Erythroblast (primary cell): Measurements from ENCODE around the gene RPS6KB2.
"Not testable (repeated sequence)": the region's sequence is repeated elsewhere in the genome, so short reads cannot be mapped to it uniquely, and the experiment has no call there.

Experiments
- DNase-seq, 2 experiments: peaks; one replicate each; lab custom pipeline; 2025; lab: John Stamatoyannopoulos, UW
- GATA1 ChIP-seq: IDR thresholded peaks from 2 replicates; pipeline ENCODE4 v1.6.1; 2011; ENCODE audit warnings: low read depth, mild to moderate bottlenecking, control low read depth, low read length, moderate library complexity
- POLR2A ChIP-seq: IDR thresholded peaks from 2 replicates; pipeline ENCODE4 v1.6.1; 2011; ENCODE audit warnings: mild to moderate bottlenecking, low read length

RPS6KB2 gene

DNA sequence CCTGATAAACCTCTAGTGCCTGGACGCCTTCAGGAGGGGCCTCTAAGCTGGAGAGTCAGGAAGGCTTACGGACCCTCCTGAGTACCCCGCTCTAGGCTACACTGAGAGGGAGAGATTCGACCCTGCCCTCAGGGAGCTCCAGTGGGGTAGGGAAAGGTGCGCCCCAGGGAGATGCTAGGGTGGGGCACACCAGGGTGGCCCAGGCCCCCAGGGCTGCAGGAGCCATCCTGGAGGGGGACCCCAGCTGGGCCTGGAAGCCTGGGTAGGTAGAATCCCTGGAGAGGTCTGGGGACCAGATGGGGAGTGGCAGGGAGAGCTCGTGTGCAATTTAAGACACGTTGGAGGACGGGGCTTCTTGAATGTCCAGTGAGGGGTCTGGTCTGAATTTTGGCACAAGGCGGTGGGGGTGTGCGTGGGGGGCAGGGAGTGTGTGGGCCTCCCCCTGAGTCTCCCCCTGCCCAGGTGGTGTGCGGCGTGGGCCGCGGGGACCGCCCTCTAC is 8.1 kb upstream of the RPS6KB2 start:
- DNase-seq = no peak
- no peak for TF ChIP-seq POLR2A
- TF ChIP-seq GATA1 = no peak

DNA sequence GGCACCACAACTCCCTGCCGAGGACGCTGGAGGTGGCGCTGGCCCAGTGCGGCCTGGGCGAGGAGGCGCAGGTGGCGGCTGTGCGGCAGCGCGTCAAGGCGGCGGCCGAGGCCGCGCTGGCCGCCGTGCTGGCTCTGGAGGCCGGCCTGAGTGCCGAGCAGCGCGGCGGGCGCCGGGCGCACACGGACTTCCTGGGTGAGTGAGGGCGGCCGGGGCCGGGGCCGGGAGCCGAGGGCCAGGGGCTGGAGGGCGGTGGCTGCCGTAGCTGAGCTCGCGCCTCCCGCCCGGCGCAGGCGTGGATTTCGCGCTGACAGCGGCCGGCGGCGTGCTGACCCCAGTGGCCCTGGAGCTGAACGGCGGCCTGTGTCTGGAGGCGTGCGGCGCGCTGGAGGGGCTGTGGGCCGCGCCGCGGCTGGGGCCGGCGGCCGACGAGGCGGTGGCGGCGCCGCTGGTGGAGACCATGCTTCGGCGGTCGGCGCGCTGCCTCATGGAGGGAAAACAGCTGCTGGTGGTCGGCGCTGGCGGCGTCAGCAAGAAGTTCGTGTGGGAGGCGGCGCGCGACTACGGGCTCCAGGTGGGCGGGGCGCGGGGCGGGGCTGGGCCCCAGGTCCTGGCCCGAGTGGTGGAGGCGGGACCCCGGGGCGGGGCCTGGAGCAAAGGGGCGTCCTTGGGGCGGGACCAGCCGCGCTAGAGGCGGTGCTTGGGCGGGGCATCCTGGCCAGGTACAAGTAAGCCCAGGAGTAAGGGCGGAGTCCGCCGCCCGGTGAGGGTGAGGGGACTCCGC is 7.5 kb upstream of the RPS6KB2 start:
- DNase-seq = peak; percentile 93 to 97
- TF ChIP-seq GATA1 = no peak
- TF ChIP-seq POLR2A = peak; percentile 43

DNA sequence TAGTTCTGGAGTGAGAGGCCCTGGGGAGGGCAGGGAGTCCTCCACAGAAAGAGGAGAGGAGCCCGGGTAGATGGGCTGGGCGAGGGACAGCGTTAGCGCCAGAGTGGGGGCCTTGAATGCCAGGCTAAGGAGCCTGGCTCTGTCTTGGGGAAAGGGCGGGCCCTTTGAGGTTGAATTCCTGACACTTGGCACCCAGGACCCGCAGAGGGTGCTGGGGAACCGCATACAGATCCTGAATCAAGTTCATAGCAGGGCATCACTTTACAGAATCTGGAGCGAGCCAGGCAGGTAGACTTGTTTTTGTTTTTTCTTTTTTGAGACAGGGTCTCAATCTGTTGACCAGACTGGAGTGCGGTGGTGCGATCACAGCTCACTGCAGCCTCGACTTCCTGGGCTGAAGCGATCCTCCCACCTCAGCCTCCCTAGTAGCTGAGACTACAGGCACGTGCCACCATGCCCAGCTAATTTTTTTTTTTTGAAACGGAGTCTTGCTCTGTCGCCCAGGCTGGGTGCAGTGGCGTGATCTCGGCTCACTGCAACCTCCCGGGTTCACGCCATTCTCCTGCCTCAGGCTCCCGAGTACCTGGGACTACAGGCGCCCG is 6.8 kb upstream of the RPS6KB2 start:
- no peak for DNase-seq
- TF ChIP-seq GATA1 (no peak), POLR2A (no peak)

DNA sequence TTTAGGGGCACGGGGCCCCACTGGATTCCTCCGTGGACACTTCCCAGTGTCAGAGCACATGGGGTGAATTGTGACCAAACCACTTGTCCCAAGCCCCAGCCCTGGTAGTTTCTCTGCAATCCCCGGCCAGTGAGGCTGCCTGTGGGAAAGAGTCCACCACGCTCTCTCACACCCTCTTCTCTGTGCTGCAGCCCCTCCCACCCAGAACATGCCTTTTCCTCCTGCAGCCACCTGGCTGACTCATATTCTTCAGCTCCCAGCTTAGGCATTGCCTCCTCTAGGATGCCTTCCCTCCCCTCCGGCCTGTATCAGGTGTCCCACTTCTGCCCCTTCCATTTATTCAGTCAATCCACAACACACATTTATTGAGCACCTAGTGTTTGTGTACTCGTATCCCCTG is 5.4 kb upstream of the RPS6KB2 start:
- TF ChIP-seq POLR2A = peak; percentile 20
- TF ChIP-seq GATA1 = no peak
- no peak for DNase-seq

DNA sequence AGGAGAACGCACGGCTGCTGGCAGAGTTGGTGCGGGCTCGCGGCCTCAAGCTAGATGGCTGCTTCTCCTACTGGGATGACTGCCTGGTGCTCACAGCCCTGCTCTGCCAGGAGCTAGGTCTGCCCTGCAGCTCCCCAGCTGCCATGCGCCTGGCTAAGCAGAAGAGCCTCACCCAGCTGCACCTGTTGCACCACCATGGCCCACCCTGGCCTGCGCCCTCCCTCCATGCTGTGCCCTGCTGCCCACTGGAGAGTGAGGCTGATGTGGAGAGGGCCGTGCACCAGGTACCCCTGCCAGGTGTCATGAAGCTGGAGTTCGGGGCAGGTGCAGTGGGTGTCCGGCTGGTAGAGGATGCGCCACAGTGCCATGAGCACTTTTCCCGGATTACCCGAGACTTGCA is 4.8 kb upstream of the RPS6KB2 start:
- no peak for DNase-seq

DNA sequence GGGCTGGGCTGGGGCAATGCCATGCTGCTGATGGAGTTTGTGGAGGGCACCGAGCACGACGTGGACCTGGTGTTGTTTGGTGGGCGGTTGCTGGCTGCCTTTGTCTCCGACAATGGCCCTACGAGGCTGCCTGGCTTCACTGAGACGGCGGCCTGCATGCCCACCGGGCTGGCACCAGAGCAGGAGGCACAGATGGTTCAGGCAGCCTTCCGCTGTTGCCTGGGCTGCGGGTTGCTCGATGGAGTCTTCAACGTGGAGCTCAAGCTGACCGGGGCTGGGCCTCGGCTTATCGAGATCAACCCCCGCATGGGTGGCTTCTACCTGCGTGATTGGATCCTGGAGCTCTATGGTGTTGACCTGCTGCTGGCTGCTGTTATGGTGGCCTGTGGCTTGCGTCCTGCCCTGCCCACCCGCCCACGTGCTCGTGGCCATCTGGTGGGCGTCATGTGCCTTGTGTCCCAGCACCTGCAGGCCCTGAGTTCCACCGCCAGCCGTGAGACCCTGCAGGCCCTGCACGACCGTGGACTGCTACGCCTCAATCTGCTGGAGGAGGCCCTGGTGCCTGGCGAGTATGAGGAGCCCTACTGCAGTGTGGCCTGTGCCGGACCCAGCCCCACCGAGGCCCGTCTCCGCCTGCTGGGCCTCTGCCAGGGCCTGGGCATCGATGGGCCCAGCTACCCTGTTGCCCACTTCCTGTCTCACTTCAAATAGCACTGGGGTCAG is 4.2 kb upstream of the RPS6KB2 start:
- TF ChIP-seq GATA1 (no peak), POLR2A (no peak)
- no peak for DNase-seq

More for the DNA sequence above, 4.8 kb upstream of the RPS6KB2 start:
- TF ChIP-seq POLR2A = no peak
- TF ChIP-seq GATA1 = no peak

DNA sequence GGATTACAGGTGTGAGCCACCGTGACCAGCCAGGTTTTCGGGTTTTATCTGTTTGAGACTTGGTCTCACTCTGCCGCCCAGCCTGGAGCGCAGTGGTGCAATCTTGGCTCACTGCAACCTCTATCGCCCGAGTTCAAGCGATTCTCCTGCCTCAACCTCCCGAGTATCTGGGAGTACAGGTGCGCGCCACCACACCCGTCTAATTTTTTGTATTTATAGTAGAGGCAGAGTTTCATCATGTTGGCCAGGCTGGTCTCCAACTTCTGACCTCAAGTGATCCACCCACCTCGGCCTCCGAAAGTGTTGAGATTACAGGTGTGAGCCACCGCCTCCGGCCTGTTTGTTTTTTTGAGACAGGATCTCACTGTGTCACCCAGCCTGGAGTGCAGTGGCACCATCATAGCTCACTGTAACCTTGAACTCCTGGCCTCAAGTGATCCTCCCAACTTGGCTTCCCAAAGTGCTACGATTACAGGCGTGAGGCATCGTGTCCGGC is 882 bp upstream of the RPS6KB2 start:
- DNase-seq = not testable (repeated sequence)

DNA sequence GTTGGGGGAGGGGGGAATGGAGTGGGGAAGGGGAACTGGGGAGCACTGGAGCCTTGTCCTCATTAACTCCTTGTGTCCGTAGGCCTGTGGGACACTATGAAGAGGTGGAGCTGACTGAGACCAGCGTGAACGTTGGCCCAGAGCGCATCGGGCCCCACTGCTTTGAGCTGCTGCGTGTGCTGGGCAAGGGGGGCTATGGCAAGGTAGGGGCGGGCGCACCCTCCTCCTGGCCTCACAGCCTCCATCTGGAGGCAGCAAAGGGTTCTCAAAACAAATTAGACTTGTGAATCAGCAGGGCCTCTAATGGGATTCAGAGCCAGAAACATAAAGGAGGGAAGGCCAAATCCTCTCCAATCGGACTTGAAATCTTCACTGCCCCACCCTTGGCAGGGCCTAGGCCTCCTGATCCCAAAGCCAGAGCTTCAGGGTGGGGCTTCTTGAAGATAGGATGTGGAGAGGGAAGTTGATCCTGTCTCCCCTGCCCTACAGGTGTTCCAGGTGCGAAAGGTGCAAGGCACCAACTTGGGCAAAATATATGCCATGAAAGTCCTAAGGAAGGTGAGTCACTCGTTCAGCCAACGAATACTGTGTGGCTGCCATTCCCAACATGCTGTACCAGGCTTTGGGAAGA is 859 bp downstream of the RPS6KB2 start:
- TF ChIP-seq GATA1 = no peak
- TF ChIP-seq POLR2A = no peak
- peak; percentile 58 to 59 for DNase-seq

DNA sequence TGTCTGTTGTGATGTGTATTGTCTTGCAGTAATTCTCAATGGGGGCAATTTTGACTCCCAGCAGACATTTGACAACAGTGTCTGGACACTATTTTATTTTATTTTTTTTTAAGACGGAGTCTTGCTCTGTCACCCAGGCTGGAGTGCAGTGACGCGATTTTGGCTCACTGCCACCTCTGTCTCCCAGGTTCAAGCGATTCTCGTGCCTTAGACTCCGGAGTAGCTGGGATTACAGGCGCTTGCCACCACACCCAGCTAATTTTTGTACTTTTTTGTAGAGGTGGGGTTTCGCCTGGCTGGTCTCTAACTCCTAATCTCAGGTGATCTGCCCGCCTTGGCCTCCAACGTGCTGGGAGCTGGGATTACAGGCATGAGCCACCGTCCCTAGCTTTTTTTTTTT is 1.4 kb downstream of the RPS6KB2 start:
- no peak for TF ChIP-seq POLR2A
- TF ChIP-seq GATA1 = no peak

DNA sequence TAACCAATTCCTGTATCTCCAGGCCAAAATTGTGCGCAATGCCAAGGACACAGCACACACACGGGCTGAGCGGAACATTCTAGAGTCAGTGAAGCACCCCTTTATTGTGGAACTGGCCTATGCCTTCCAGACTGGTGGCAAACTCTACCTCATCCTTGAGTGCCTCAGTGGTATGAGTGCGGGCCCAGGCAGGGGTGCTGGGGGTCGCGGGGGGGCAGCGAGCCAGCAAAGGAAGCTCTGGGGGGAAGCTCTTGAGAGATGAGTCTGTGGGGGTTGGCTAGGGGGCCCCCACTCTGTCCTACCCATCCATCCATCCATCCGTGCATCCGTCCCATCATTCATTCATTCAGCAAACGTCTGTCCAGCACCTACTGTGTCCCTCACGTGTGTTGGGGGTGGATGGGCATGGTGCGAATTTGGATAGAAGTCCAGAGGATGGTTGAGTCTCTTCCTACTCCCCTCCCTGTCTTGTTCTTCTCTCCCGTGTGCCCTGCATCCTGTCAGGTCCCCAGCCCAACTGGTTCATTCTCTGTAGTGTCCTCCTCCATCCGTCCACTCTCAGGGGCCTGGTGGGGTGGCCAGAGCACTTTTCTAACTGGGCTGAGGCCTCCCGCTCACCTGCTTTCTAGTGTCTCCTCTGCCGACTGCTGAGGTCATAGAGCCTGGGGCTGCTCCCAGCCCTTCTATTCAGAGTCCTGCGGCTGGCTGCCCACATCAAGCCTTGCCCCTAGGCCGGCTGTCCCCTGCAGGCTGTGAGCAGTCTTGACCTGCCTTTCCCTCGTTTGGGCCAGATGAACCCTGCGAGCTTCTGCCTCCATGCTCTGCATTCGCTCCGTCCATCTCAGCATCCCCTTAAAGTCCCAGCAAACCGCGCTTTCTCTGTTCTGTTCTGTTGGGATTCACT is 3.3 kb downstream of the RPS6KB2 start:
- TF ChIP-seq POLR2A (no peak), GATA1 (no peak)
- no peak for DNase-seq

More for the DNA sequence above, 1.4 kb downstream of the RPS6KB2 start:
- no peak for DNase-seq

DNA sequence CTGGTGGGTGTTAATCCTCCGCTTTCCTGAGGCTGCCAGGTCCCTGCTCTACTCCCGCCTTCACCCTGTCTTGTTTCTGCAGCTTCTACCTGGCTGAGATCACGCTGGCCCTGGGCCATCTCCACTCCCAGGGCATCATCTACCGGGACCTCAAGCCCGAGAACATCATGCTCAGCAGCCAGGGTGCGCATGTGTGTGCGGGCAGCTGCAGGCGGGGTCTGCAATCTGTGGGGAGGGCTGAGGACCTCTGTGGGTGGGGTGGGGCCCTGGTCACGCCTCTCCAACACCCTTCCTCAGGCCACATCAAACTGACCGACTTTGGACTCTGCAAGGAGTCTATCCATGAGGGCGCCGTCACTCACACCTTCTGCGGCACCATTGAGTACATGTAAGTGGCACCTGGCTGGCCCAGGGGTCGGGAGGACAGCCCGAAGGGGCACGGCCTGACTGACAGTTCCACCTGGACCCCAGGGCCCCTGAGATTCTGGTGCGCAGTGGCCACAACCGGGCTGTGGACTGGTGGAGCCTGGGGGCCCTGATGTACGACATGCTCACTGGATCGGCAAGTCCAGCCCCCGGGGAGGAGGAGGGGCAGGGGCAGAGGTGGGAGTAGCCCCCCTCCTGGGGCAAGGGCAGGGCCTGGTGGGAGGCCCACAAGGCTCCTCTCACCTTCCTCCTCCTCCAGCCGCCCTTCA is 4.5 kb downstream of the RPS6KB2 start:
- no peak for TF ChIP-seq GATA1
- TF ChIP-seq POLR2A = no peak
- no peak for DNase-seq

DNA sequence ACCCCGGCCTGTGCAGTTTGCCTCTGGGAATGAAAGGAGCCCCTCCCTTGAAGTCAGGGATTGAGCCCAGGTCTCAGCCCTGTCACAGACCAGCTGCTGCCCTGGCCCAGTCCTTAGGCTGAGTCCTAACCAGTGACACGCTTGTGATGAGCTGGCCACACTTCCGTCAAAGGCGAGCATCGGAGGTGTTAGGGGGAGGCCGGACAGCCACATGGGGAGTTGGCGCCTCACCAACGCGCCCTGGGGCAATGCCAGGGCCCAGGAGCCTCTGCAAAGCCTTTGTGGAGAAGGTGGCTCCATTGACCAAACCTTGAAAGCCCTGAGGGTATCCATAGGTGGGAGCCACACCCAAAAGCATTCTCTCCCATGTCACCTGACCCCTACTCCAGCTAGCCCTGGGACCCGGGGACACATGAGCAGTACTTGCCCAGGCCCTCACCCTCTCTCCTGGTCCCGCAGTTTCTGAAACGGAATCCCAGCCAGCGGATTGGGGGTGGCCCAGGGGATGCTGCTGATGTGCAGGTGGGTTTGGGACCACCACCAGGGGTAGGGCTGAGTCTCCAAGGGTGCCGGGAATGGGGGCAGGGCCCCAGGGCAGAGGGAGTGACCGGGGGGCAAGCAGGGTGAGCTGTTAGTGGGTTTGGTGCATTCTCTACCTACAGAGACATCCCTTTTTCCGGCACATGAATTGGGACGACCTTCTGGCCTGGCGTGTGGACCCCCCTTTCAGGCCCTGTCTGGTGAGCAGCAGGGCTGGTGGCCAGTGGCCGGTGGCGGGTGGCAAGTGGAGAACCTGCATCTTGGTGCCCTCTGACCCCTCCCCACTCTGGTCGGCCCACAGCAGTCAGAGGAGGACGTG is 5.5 kb downstream of the RPS6KB2 start:
- no peak for DNase-seq
- TF ChIP-seq GATA1 (no peak), POLR2A (no peak)
